Cardiac fibroblast (primary cell): ENCODE results near the gene COX4I2.

Source experiments
- DNase-seq, 2 donors: peaks; one replicate each; pipeline versions ENCODE4 v3.0.0 to v3.0.0-alpha.2; 2010; ENCODE audit warnings: low read depth in 2 of 2
- H3K4me3 ChIP-seq, 2 donors: replicated peaks in 1 of 2; 1 replicate in 1 of 2; 2 replicates in 1 of 2; pipeline ENCODE4 v1.5.1; 2011; ENCODE audit warnings: low read depth in 2 of 2, low read length in 2 of 2, mild to moderate bottlenecking in 2 of 2, moderate library complexity in 1 of 2
- CTCF ChIP-seq: IDR thresholded peaks from one replicate; pipeline ENCODE4 v1.5.1; 2011; ENCODE audit warnings: low read depth, mild to moderate bottlenecking, low read length, inconsistent platforms

COX4I2 gene

GRCh38 chr20:31691646-31692275, 54.0 kb downstream of the COX4I2 start:
- H3K4me3 ChIP-seq: no peak overlapping the region
- no peak for TF ChIP-seq CTCF
- DNase-seq: no peak

DNA sequence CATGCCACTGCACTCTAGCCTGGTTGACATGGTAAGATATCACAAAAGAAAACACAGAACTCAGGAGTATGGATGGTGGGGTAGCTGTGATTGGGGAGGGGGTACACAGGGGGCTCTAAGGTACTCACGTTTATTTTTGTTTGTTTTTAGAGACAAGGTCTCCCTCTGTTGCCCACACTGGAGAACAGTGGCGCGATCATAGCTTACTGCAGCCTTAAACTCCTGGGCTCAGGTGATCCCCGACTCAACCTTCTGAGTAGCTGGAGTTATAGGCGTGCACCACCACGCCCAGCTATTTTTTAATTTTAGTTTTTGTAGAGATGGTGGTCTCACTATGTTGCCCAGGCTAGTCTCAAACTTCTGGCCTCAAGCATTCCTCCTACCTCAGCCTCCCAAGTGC, 55.7 kb downstream of the COX4I2 start:
- TF ChIP-seq CTCF: no peak
- DNase-seq: no peak
- H3K4me3 ChIP-seq: no peak overlapping the region

DNA sequence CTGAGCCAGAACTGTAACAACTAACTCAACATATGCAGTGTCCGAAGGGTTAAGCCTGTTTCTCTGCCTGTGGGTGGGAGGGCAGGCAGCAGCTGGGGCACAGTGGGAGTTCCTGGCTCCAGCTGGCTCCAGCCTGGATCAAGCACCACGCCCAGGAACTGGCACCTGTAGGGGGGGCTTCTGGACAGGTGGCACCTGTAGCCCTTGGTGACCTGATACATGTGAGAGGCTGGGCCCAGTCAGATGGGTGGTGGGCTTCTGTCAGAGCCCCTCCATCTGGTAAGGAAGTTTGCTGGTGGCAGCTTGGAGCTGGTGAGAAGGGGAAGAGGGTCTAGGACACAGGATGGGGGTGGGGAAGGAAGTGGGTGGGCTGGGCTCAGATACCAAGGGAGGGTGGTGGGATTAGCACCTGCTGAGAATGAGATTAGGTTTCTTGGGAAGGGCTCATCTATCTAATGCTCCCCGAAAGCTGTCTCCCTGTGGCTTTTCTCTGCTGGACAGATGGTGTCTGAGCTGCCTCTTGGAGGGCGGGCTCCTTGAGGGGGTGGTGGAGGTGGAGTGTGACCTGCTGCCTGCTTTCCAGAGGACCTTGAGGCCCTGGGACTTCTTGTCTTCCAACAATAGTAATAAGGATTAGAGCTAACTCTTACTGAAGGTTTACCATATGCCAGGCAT, 56.4 kb downstream of the COX4I2 start:
- no peak for TF ChIP-seq CTCF
- DNase-seq: no peak
- H3K4me3 ChIP-seq: no peak overlapping the region
